ENCODE data around the gene ENTREP1. TPM values are rescaled to one million over a fixed set of nuclear protein-coding genes. Genes with fewer than 3 reads are reported as not detected.
"Not testable (repeated sequence)": the region's sequence is repeated elsewhere in the genome, so short reads cannot be mapped to it uniquely, and the experiment has no call there.

The ENTREP1 gene
- total RNA-seq, 6 donors from 2014 or later: 28.5 to 49.2 (median 38.2) TPM

DNA sequence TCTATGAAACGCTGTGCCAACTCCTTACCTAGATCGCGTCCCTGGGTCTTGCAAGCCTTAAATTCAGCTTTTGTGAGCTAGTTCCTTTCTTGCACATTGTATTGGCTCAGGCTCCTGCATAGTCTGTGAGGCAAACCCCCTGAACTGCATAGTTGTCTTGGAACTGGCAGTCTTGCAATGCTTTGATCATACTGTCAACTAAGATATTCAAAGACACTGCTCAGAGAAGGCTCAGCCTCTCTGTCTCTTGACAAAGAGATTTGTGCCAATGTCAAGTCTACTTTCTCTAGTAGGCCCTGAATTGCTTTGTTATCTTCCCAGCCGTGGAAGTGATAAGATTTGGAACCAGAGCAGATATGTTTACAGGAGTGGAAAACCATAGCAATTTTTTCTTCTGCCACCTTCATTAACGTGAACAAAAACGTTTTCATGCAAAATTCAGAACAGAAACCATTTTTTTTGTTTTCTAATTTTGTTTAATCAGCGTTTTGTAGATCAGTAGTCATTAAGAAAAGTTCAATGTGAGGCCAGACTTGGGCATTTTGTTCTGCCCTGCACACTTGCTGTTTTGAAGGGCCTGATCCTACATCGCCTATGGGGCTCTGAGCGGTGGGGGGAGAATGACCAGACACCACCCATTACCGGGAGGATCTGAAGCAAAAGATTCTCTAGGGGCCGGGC is 27.6 kb upstream of the ENTREP1 start:
- no peak for TF ChIP-seq EP300 (IDR thresholded peaks at IDR 0.05)
- no peak for TF ChIP-seq POLR2A (IDR thresholded peaks at IDR 0.05)
- TF ChIP-seq POLR2AphosphoS5 (IDR thresholded peaks at IDR 0.05): no peak
- TF ChIP-seq, protein P1, sequence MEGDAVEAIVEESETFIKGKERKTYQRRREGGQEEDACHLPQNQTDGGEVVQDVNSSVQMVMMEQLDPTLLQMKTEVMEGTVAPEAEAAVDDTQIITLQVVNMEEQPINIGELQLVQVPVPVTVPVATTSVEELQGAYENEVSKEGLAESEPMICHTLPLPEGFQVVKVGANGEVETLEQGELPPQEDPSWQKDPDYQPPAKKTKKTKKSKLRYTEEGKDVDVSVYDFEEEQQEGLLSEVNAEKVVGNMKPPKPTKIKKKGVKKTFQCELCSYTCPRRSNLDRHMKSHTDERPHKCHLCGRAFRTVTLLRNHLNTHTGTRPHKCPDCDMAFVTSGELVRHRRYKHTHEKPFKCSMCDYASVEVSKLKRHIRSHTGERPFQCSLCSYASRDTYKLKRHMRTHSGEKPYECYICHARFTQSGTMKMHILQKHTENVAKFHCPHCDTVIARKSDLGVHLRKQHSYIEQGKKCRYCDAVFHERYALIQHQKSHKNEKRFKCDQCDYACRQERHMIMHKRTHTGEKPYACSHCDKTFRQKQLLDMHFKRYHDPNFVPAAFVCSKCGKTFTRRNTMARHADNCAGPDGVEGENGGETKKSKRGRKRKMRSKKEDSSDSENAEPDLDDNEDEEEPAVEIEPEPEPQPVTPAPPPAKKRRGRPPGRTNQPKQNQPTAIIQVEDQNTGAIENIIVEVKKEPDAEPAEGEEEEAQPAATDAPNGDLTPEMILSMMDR (IDR thresholded peaks at IDR 0.05): no peak
- H3K36me3 ChIP-seq: no peaks in the 10 kb centered on the region
- no peak overlapping the region for H3K27ac ChIP-seq
- H3K27me3 ChIP-seq: no peaks in the 10 kb centered on the region
- ATAC-seq (ENCODE audit: low FRiP score in 2 of 2) (no peak), DNase-seq (no peak)
- no peak overlapping the region for H3K4me3 ChIP-seq
- H3K9me3 ChIP-seq: no peaks in the 10 kb centered on the region
- peaks cover 0 to 4% (median 0%) of the 10 kb centered on the region in 4 donors for H3K4me1 ChIP-seq
- 72 to 78% methylated on average over 11 of the region's 11 CpGs for WGBS, 2 donors

DNA sequence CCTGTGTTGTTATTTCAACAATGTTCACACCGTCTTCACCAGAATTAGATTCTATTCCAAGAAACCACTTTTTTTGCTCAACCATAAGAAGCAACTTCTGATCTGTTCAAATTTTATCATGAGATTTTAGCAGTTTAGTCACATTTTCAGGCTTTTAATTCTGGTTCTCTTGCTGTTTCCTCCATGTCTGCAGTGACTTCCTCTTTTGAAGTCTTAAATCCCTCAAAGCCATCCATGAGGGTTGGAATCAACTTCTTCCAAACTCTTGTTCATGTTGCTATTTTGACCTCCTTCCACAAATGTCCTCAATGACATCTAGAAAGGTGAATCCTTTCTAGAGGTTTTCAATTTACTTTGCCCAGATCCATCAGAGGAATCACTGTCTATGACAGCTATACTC is 25.7 kb upstream of the ENTREP1 start:
- ATAC-seq (ENCODE audit: low FRiP score in 2 of 2) (no peak), DNase-seq (no peak)
- H3K9me3 ChIP-seq: no peaks in the 10 kb centered on the region
- H3K36me3 ChIP-seq: no peaks in the 10 kb centered on the region
- no peaks in the 10 kb centered on the region for H3K27me3 ChIP-seq
- 50 to 68% methylated on average over 1 of the region's 1 CpG for WGBS, 2 donors
- TF ChIP-seq EP300 (IDR thresholded peaks at IDR 0.05) (no peak), POLR2A (IDR thresholded peaks at IDR 0.05) (no peak), POLR2AphosphoS5 (IDR thresholded peaks at IDR 0.05) (no peak)
- peaks cover 0 to 4% (median 0%) of the 10 kb centered on the region in 4 donors for H3K4me1 ChIP-seq
- no peak overlapping the region for H3K27ac ChIP-seq
- no peak overlapping the region for H3K4me3 ChIP-seq

DNA sequence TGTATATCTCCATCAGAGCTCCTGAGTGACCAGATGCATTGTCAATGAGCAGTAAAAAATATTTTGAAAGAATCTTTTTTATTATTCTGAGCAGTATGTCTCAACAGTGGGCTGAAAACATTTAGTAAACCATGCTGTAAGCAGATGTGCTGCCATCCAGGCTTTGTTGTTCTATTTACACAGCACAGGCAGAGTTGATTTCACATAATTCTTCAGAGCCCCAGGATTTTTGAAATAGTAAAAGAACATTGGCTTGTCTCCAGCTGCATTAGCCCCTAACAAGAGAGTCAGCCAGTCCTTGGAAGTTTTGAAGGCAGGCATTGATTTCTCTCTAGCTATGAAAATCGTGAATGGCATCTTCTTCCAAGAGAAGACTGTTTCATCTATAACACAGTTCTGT is 25.2 kb upstream of the ENTREP1 start:
- no peak overlapping the region for H3K27ac ChIP-seq
- peaks cover 0 to 4% (median 0%) of the 10 kb centered on the region in 4 donors for H3K4me1 ChIP-seq
- 46 to 58% methylated on average over 1 of the region's 1 CpG for WGBS, 2 donors
- DNase-seq: no peak
- no peaks in the 10 kb centered on the region for H3K27me3 ChIP-seq
- H3K4me3 ChIP-seq: no peak overlapping the region
- no peak for ATAC-seq (ENCODE audit: low FRiP score in 2 of 2)
- H3K36me3 ChIP-seq: no peaks in the 10 kb centered on the region
- TF ChIP-seq, protein P1 (IDR thresholded peaks at IDR 0.05): no peak
- TF ChIP-seq POLR2AphosphoS5 (IDR thresholded peaks at IDR 0.05) (no peak), EP300 (IDR thresholded peaks at IDR 0.05) (no peak), POLR2A (IDR thresholded peaks at IDR 0.05) (no peak)
- no peaks in the 10 kb centered on the region for H3K9me3 ChIP-seq

DNA sequence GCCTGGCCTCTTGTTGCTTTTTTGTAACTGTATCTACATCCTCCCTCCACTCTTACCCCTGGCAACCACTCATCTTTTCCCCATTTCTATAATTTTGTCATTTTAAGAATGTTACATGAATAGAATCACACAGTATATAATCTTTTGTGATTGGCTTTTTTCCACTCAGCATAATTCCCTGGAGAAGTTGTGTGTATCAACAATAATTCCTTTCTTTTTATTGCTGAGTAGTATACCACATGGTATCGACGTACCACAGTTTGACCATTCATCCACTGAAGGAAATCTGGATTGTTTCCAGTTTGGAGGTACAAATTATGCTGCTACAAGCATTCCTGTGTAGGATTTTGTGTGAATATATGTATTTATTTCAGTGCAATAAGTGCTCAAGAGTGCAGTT is 21.7 kb upstream of the ENTREP1 start:
- Histone ChIP-seq H3K4me3 (no peak overlapping the region), H3K9me3 (no peaks in the 10 kb centered on the region), H3K36me3 (no peaks in the 10 kb centered on the region), H3K4me1 (peaks cover 0 to 11% (median 0%) of the 10 kb centered on the region in 4 donors), H3K27ac (no peak overlapping the region), H3K27me3 (no peaks in the 10 kb centered on the region)
- WGBS, 2 donors: 92 to 96% methylated on average over 2 of the region's 2 CpGs
- no peak for ATAC-seq (ENCODE audit: low FRiP score in 2 of 2)
- no peak for DNase-seq
- TF ChIP-seq POLR2AphosphoS5 (IDR thresholded peaks at IDR 0.05) (no peak), EP300 (IDR thresholded peaks at IDR 0.05) (no peak), POLR2A (IDR thresholded peaks at IDR 0.05) (no peak)
- TF ChIP-seq, protein P1 (IDR thresholded peaks at IDR 0.05): no peak

DNA sequence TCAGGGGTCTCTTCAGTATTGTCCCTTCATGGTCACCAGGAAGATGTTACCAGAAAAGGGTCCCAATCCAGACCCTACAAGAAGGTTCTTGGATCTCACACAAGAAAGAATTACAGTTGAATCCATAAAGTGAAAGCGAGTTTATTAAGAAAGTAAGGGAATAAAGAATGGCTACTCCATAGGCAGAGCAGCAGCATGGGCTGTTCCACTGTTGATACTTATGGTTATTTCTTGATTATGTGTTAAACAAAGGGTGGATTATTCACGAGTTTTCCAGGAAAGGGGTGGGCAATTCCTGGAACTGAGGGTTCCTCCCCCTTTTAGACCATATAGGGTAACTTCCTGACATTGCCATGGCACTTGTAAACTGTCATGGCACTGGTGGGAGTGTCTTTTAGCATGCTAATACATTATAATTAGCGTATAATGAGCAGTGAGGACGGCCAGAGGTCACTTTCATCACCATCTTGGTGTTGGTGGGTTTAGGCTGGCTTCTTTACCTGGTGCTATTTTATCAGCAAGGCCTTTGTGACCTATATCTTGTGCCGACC is 18.0 kb upstream of the ENTREP1 start:
- H3K36me3 ChIP-seq; H3K9me3 ChIP-seq; H3K27me3 ChIP-seq; H3K4me1 ChIP-seq; H3K4me3 ChIP-seq; ATAC-seq (ENCODE audit: low FRiP score in 2 of 2); DNase-seq: not testable (repeated sequence)
- whole genome bisulfite sequencing, 2 donors: 84 to 85% methylated on average over 5 of the region's 5 CpGs
- H3K27ac ChIP-seq: peak overlapping the region; percentile 23 to 66 (median 46)

Data from upper lobe of left lung (tissue), 6 donors.